Measurements from ENCODE around the gene RNF207.

DNA sequence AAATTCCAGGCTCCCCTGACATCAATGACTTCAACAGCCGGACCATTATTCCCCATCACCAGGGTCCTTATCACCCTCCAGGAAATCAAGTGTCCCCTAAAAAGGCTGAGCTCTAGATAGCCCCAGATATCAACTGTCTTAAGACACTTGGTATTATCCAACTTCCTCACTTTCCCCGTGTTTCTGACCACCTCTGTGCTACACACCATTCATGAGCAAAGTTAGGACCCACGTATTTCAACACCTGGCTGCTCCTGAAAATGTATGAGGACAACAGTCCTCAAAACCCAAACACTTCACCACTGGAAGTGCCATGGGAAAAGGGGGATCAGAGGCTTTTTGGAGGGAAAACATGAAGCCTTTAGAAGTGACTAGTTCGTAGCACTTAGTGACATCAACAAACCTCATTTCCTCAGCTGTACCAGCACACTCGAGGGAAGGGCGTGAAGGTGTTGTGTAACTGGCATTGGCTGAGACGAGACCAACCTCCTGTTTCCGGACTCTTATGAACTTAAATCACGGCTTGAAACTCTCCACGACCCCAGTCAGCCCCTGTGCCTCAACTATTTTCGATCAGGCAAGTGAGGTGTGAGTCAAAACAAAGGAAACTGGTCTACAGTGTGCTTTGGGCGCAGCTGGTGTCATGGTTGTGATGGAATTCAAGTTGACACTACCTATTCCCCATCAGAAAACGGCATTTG, 21.7 kb upstream of the RNF207 start:
- TF ChIP-seq POLR2A (IDR thresholded peaks at IDR 0.05) (no peak), POLR2AphosphoS5 (IDR thresholded peaks at IDR 0.05) (no peak)
- TF ChIP-seq, protein P1, sequence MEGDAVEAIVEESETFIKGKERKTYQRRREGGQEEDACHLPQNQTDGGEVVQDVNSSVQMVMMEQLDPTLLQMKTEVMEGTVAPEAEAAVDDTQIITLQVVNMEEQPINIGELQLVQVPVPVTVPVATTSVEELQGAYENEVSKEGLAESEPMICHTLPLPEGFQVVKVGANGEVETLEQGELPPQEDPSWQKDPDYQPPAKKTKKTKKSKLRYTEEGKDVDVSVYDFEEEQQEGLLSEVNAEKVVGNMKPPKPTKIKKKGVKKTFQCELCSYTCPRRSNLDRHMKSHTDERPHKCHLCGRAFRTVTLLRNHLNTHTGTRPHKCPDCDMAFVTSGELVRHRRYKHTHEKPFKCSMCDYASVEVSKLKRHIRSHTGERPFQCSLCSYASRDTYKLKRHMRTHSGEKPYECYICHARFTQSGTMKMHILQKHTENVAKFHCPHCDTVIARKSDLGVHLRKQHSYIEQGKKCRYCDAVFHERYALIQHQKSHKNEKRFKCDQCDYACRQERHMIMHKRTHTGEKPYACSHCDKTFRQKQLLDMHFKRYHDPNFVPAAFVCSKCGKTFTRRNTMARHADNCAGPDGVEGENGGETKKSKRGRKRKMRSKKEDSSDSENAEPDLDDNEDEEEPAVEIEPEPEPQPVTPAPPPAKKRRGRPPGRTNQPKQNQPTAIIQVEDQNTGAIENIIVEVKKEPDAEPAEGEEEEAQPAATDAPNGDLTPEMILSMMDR (IDR thresholded peaks at IDR 0.05) = no peak
